Vagina (tissue), 2 donors: ENCODE data around the gene NEK6. TPM values are rescaled to one million over a fixed set of nuclear protein-coding genes. Genes with fewer than 3 reads are reported as not detected.

Experiments used
- DNase-seq, 2 donors: peaks; one replicate each; pipeline ENCODE4 v3.0.0-alpha.2; 2017; ENCODE audit errors: extremely low spot score in 2 of 2
- H3K27ac ChIP-seq: fragments of 200-600 bp; sonication (generic); one replicate; pipeline ENCODE4 v1.5.1; 2019
- H3K27me3 ChIP-seq: fragments of 200-600 bp; sonication (generic); one replicate; pipeline ENCODE4 v1.5.1; 2019
- H3K36me3 ChIP-seq, 2 donors: fragments of 200-600 bp; sonication (generic); one replicate each; pipeline ENCODE4 v1.5.1; 2017 to 2019
- H3K4me1 ChIP-seq: fragments of 200-600 bp; sonication (generic); one replicate; pipeline ENCODE4 v1.5.1; 2019
- H3K4me3 ChIP-seq, 2 donors: fragments of 200-600 bp; sonication (generic); 1 replicate in 1 of 2; 2 replicates in 1 of 2; pipeline ENCODE4 v1.5.1; 2016 to 2019
- H3K9me3 ChIP-seq: fragments of 200-600 bp; sonication (generic); one replicate; pipeline ENCODE4 v1.5.1; 2019
- POLR2A ChIP-seq, 2 donors: fragments of 450-650 bp; IDR thresholded peaks; one replicate each; pipeline ENCODE4 v1.6.1; 2017; ENCODE audit warnings: antibody characterized with exemption in 2 of 2, mild to moderate bottlenecking in 2 of 2, moderate library complexity in 2 of 2
- POLR2AphosphoS5 ChIP-seq, 2 donors: sonication (generic); formaldehyde crosslinking; IDR thresholded peaks; one replicate each; pipeline ENCODE4 v1.9.0; 2017; ENCODE audit warnings: antibody characterized with exemption in 2 of 2, mild to moderate bottlenecking in 2 of 2, low read depth in 1 of 2; ENCODE audit not compliant: insufficient read depth in 1 of 2
- intact Hi-C: fragments of 100-400 bp; cut with DNase I; formaldehyde crosslinking; loops from one replicate; pipeline ENCODE4 v1.15.1; 2023
- total RNA-seq: library from RNA; depleted of rRNA; stranded (reverse); fragments of >200 nt; gene quantifications from one replicate; pipeline ENCODE4 v1.2.3, GENCODE V29; 2016
- TF ChIP-seq, protein P1 (sequence below), 3 experiments: fragments of 450-650 bp in 2 of 3; fragments of 200-600 bp in 1 of 3; sonication (generic) in 1 of 3; IDR thresholded peaks; one replicate each; pipeline ENCODE4 v1.5.1; 2017 to 2019; ENCODE audit warnings: antibody characterized with exemption in 3 of 3, mild to moderate bottlenecking in 2 of 3, moderate library complexity in 2 of 3

The NEK6 gene
- total RNA-seq, 1 donor from 2014 or later, result 44.4 TPM

- Histone ChIP-seq H3K36me3 (no peaks in the 10 kb centered on the region), H3K27me3 (no peaks in the 10 kb centered on the region), H3K27ac (peak overlapping the region; percentile 65), H3K4me3 (no peak overlapping the region), H3K9me3 (no peaks in the 10 kb centered on the region), H3K4me1 (peaks cover 91% of the 10 kb centered on the region)
- TF ChIP-seq POLR2AphosphoS5 (IDR thresholded peaks at IDR 0.05; ENCODE audit: insufficient read depth in 1 of 2, low read depth in 1 of 2) (no peak), POLR2A (IDR thresholded peaks at IDR 0.05) (no peak)
- TF ChIP-seq, protein P1, sequence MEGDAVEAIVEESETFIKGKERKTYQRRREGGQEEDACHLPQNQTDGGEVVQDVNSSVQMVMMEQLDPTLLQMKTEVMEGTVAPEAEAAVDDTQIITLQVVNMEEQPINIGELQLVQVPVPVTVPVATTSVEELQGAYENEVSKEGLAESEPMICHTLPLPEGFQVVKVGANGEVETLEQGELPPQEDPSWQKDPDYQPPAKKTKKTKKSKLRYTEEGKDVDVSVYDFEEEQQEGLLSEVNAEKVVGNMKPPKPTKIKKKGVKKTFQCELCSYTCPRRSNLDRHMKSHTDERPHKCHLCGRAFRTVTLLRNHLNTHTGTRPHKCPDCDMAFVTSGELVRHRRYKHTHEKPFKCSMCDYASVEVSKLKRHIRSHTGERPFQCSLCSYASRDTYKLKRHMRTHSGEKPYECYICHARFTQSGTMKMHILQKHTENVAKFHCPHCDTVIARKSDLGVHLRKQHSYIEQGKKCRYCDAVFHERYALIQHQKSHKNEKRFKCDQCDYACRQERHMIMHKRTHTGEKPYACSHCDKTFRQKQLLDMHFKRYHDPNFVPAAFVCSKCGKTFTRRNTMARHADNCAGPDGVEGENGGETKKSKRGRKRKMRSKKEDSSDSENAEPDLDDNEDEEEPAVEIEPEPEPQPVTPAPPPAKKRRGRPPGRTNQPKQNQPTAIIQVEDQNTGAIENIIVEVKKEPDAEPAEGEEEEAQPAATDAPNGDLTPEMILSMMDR (IDR thresholded peaks at IDR 0.05), result no peak
- DNase-seq, result no peak
- intact Hi-C loops, result no loop called here
These were observed 13.9 kb downstream of the NEK6 start for GRCh38 chr9:124271660-124272059.

DNA sequence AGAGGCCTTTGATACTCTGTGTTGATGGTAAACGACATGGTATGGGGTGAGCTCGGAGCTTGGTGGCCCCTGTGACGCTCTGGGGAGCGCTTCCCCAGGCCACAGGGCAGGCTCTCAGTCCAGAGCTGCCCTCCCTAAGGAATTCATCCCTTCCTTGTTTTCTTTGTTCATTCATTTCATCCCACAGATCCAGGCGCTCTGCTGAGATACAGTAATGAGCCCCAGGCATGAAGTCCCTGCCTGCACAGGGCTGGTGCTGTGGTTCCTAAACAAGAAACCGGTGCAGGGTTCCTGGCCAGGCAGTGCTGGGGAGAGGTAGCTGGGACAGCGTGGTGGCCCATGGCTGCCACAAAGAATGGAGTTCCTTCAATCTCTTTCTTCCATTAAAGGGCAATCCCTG, 14.4 kb downstream of the NEK6 start:
- no peak overlapping the region for H3K4me3 ChIP-seq
- H3K27ac ChIP-seq, result peak overlapping the region; percentile 65
- H3K4me1 ChIP-seq, result peaks cover 88% of the 10 kb centered on the region
- no peaks in the 10 kb centered on the region for H3K36me3 ChIP-seq
- DNase-seq, result no peak
- intact Hi-C loops, result no loop called here
- H3K27me3 ChIP-seq, result no peaks in the 10 kb centered on the region
- no peaks in the 10 kb centered on the region for H3K9me3 ChIP-seq
- TF ChIP-seq POLR2A (IDR thresholded peaks at IDR 0.05), result no peak
- TF ChIP-seq, protein P1 (IDR thresholded peaks at IDR 0.05), result no peak
- TF ChIP-seq POLR2AphosphoS5 (IDR thresholded peaks at IDR 0.05; ENCODE audit: insufficient read depth in 1 of 2, low read depth in 1 of 2), result no peak

GRCh38 chr9:124272979-124273378, 15.2 kb downstream of the NEK6 start:
- DNase-seq, result no peak
- H3K9me3 ChIP-seq, result no peaks in the 10 kb centered on the region
- no peaks in the 10 kb centered on the region for H3K27me3 ChIP-seq
- H3K27ac ChIP-seq, result peak overlapping the region; percentile 65
- no peaks in the 10 kb centered on the region for H3K36me3 ChIP-seq
- no peak overlapping the region for H3K4me3 ChIP-seq
- peaks cover 79% of the 10 kb centered on the region for H3K4me1 ChIP-seq
- intact Hi-C loops, result no loop called here
- TF ChIP-seq POLR2AphosphoS5 (IDR thresholded peaks at IDR 0.05; ENCODE audit: insufficient read depth in 1 of 2, low read depth in 1 of 2), result no peak
- no peak for TF ChIP-seq POLR2A (IDR thresholded peaks at IDR 0.05)
- TF ChIP-seq, protein P1 (IDR thresholded peaks at IDR 0.05), result no peak

DNA sequence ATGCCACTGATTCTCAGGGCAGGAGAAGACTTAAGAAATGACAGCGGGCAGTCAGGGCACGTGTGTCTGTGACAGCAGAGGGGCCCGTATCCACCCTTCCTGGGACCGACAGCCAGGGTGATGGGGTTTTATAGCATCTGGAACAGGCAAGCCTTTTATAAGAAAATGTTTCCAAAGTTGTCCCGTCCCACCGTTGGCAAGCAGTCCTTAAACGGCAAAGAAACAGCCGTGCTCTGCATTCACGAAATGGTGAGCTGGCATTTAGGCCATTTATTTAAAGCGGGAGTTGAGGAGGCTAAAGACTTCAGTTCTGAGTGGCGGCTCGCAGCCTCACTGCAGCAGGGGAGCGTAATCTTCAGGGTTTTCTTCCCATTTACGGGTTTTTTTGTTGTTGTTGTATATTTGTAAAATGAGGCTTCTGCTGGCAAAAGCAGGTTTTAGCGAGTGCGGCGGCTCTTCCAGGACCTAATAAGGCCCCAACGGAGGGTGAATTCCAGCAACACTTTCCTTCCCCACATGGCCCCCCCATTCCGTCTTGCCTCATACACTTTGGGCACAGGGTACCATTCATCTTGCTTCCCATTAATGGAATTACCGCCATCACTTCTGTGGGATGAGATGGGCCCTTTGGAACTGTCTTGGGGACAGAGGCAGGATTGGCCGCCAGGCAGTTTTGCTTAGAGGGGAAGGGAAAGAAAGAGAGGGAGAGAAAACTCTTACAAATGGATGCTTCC, 15.8 kb downstream of the NEK6 start:
- H3K9me3 ChIP-seq, result no peaks in the 10 kb centered on the region
- peak overlapping the region; percentile 65 for H3K27ac ChIP-seq
- intact Hi-C loops, result no loop called here
- H3K36me3 ChIP-seq, result no peaks in the 10 kb centered on the region
- peaks cover 73% of the 10 kb centered on the region for H3K4me1 ChIP-seq
- TF ChIP-seq POLR2A (IDR thresholded peaks at IDR 0.05) (no peak), POLR2AphosphoS5 (IDR thresholded peaks at IDR 0.05; ENCODE audit: insufficient read depth in 1 of 2, low read depth in 1 of 2) (no peak)
- TF ChIP-seq, protein P1 (IDR thresholded peaks at IDR 0.05), result no peak
- no peak overlapping the region for H3K4me3 ChIP-seq
- no peak for DNase-seq
- H3K27me3 ChIP-seq, result no peaks in the 10 kb centered on the region

GRCh38 chr9:124274226-124274625, 16.5 kb downstream of the NEK6 start:
- DNase-seq, result no peak
- intact Hi-C loops, result no loop called here
- Histone ChIP-seq H3K36me3 (no peaks in the 10 kb centered on the region), H3K4me3 (no peak overlapping the region), H3K27ac (peak overlapping the region; percentile 38), H3K27me3 (no peaks in the 10 kb centered on the region), H3K4me1 (peaks cover 74% of the 10 kb centered on the region), H3K9me3 (no peaks in the 10 kb centered on the region)
- TF ChIP-seq, protein P1 (IDR thresholded peaks at IDR 0.05), result no peak
- TF ChIP-seq POLR2A (IDR thresholded peaks at IDR 0.05), result no peak
- TF ChIP-seq POLR2AphosphoS5 (IDR thresholded peaks at IDR 0.05; ENCODE audit: insufficient read depth in 1 of 2, low read depth in 1 of 2), result no peak
